ENCODE results near the gene BCR. TPM values are rescaled to one million over a fixed set of nuclear protein-coding genes. Genes with fewer than 3 reads are reported as not detected.
A peak's percentile ranks its signal among the peaks of the same experiment; 100 is the strongest.

The BCR gene
- total and polyA plus RNA-seq, 2 of the 8 experiments (the other 6 are each of a cell fraction or from before 2014, with no cell fraction given) = 66.7 to 130 TPM

GRCh38 chr22:23183061-23183698 is 2.9 kb downstream of the BCR start (continued):
- 0 out of 3 replicates have a peak, but pooled peaks of 1 of the 2 experiments have one; percentile 58 for TF ChIP-seq EP300 (IDR thresholded peaks at IDR 0.05; ENCODE audit: borderline replicate concordance in 1 of 2, low read depth in 2 of 2, low read length in 2 of 2)
- TF ChIP-seq SIN3A (conservative IDR thresholded peaks at IDR 0.05 in 1 of 2, IDR thresholded peaks at IDR 0.05 in 1 of 2; ENCODE audit: low read depth in 1 of 2, low read length in 2 of 2) = peak; percentile 85 to 94; a peak in 3 of 4 replicates
- TF ChIP-seq HDAC2 (IDR thresholded peaks at IDR 0.05; ENCODE audit: borderline replicate concordance in 1 of 2, low read depth in 2 of 2, low read length in 2 of 2) = peak in 1 of 2 experiments; percentile 31; a peak in 1 of 4 replicates
- no peak; the same call in 1 of the 2 replicates for TF ChIP-seq TBP (IDR thresholded peaks at IDR 0.05; ENCODE audit: low read depth, low read length)
- TF ChIP-seq TEAD4 (IDR thresholded peaks at IDR 0.05; ENCODE audit: low read depth, low read length) = peak; percentile 77
- TF ChIP-seq CBX5 (IDR thresholded peaks at IDR 0.05; ENCODE audit: low read depth, low read length) = no peak

All from H1 (cell line).